A673 (cell line): Measurements from ENCODE around the gene GBF1.

Source experiments
- EZH2 ChIP-seq: fragments of 200-600 bp; sonication (generic); IDR thresholded peaks from 2 replicates; pipeline ENCODE4 v1.6.1; 2017; ENCODE audit warnings: borderline replicate concordance, low read depth, mild to moderate bottlenecking, mixed read lengths, antibody characterized with exemption, low read length; ENCODE audit not compliant: poor library complexity, severe bottlenecking
- TF ChIP-seq, protein P1 (sequence below): fragments of 300-800, 200-600 bp; sonication (generic); conservative IDR thresholded peaks from 2 replicates; pipeline ENCODE4 v1.5.1; 2017; ENCODE audit warnings: low read depth, mild to moderate bottlenecking, antibody characterized with exemption, low read length, moderate library complexity, mixed read lengths

- TF ChIP-seq, protein P1, sequence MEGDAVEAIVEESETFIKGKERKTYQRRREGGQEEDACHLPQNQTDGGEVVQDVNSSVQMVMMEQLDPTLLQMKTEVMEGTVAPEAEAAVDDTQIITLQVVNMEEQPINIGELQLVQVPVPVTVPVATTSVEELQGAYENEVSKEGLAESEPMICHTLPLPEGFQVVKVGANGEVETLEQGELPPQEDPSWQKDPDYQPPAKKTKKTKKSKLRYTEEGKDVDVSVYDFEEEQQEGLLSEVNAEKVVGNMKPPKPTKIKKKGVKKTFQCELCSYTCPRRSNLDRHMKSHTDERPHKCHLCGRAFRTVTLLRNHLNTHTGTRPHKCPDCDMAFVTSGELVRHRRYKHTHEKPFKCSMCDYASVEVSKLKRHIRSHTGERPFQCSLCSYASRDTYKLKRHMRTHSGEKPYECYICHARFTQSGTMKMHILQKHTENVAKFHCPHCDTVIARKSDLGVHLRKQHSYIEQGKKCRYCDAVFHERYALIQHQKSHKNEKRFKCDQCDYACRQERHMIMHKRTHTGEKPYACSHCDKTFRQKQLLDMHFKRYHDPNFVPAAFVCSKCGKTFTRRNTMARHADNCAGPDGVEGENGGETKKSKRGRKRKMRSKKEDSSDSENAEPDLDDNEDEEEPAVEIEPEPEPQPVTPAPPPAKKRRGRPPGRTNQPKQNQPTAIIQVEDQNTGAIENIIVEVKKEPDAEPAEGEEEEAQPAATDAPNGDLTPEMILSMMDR, result no peak
- TF ChIP-seq EZH2, result no peak
Observed at GRCh38 chr10:102414749-102415148, 169.4 kb downstream of the GBF1 start.
